Glutamatergic neuron (in vitro differentiated cells): ENCODE measurements around the gene TBX6. TPM values are rescaled to one million over a fixed set of nuclear protein-coding genes. Genes with fewer than 3 reads are reported as not detected.

ENCODE experiments used
- DNase-seq: peaks from one replicate; pipeline ENCODE4 v3.0.0; 2022
- H3K27ac Mint-ChIP-seq: one replicate; pipeline ENCODE4 v1.8.0; 2020; ENCODE audit warnings: mild to moderate bottlenecking, mixed read lengths, inconsistent platforms; ENCODE audit not compliant: unreplicated experiment
- H3K27me3 Mint-ChIP-seq: one replicate; pipeline ENCODE4 v1.8.0; 2020; ENCODE audit warnings: mild to moderate bottlenecking, moderate library complexity, mixed read lengths, inconsistent platforms; ENCODE audit not compliant: unreplicated experiment
- H3K36me3 Mint-ChIP-seq: one replicate; pipeline ENCODE4 v1.8.0; 2020; ENCODE audit warnings: mild to moderate bottlenecking, mixed read lengths, inconsistent platforms; ENCODE audit not compliant: unreplicated experiment
- H3K4me1 Mint-ChIP-seq: one replicate; pipeline ENCODE4 v1.8.0; 2020; ENCODE audit warnings: mild to moderate bottlenecking, low read depth, mixed read lengths, inconsistent platforms; ENCODE audit not compliant: unreplicated experiment
- H3K4me3 Mint-ChIP-seq: one replicate; pipeline ENCODE4 v1.8.0; 2020; ENCODE audit warnings: mild to moderate bottlenecking, mixed read lengths, inconsistent platforms; ENCODE audit not compliant: unreplicated experiment
- H3K9me3 Mint-ChIP-seq: one replicate; pipeline ENCODE4 v1.8.0; 2020; ENCODE audit warnings: mild to moderate bottlenecking, moderate library complexity, mixed read lengths, inconsistent platforms; ENCODE audit not compliant: unreplicated experiment
- total RNA-seq: library from RNA; stranded (reverse); fragmentation: NEBNext Ultra II Directional; extraction: Animal tissue kit (Norgen Biotek cat#: 25700); gene quantifications from one replicate; pipeline ENCODE4 v1.2.1, GENCODE V29; 2021; ENCODE audit not compliant: unreplicated experiment
- TF ChIP-seq, protein P1 (sequence below): fragments of 200-600 bp; sonication (generic); IDR thresholded peaks from one replicate; pipeline ENCODE4 v1.5.0; 2021; ENCODE audit not compliant: partially characterized antibody, unreplicated experiment

The TBX6 gene
- total RNA-seq, 1 donor from 2014 or later: 0.86 TPM

DNA sequence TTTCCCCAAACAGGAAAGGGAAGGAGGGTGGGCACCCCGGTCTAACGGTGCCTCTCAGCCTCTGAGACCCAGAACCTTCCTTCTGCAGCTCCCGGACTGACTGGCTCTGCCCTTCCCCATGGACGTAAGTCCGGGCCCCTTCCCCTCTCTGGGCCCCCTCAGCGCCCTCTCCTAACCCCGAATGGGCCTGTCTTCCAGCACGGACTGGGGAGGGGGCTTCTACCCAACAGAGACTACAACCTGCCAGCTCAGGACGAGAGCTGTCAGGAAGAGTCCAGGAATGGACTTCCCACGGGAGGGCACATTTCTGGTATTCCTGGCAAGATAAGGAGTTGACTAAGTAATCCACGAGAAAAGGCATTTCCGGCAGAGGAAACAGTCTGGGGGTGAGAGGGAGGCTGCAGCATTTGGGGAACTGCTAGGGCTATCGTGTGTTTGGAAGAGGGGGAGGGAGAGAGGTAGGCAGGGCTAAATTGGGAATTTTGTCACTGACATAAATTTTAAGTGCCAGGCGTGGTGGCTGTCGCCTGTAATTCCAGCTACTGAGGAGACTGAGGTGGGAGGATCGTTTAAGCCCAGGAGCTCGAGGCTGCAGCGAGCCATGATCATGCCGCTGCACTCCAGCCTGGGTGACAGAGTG lies 38.2 kb downstream of the TBX6 start:
- no peaks in the 10 kb centered on the region for H3K36me3 Mint-ChIP-seq
- peaks cover 12% of the 10 kb centered on the region for H3K27me3 Mint-ChIP-seq

DNA sequence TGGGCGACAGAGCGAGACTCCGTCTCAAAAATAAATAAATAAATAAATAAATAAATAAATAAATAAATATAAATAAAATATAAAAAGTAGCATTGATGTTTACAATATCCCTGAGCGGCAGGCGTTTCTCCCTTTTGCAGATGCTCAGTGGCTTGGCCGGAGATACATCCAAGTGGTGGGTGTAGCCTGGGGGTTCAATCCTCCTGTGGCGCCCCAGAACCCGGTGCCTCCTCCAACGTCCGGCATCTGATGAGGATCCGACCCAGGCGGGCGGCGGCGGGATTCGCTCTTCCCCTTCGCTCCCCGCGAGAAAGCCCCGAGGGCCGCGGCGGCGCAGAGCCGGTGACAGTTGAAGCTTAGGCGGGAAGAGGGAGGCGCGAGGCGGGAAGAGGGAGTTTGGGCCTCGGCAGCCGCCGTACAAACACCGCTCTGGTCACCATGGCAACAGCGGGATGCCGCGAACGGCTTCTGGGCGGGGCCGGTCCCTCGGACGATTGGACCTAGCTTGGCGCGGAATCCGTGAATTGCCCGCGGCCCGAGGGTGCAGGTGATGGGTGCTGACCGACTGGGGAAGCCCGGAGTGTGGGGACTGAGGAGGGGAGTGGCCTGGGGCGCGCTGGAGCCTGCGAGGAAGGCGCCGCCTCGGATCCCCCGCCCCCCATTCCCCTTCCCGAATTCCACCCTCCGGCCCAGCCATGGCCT lies 38.9 kb downstream of the TBX6 start:
- peak overlapping the region; percentile 84 for H3K4me3 Mint-ChIP-seq
- peaks cover 10% of the 10 kb centered on the region for H3K27me3 Mint-ChIP-seq
- H3K4me1 Mint-ChIP-seq: peaks cover 2% of the 10 kb centered on the region
- peak; percentile 95 for DNase-seq
- H3K36me3 Mint-ChIP-seq: no peaks in the 10 kb centered on the region
- TF ChIP-seq, protein P1, sequence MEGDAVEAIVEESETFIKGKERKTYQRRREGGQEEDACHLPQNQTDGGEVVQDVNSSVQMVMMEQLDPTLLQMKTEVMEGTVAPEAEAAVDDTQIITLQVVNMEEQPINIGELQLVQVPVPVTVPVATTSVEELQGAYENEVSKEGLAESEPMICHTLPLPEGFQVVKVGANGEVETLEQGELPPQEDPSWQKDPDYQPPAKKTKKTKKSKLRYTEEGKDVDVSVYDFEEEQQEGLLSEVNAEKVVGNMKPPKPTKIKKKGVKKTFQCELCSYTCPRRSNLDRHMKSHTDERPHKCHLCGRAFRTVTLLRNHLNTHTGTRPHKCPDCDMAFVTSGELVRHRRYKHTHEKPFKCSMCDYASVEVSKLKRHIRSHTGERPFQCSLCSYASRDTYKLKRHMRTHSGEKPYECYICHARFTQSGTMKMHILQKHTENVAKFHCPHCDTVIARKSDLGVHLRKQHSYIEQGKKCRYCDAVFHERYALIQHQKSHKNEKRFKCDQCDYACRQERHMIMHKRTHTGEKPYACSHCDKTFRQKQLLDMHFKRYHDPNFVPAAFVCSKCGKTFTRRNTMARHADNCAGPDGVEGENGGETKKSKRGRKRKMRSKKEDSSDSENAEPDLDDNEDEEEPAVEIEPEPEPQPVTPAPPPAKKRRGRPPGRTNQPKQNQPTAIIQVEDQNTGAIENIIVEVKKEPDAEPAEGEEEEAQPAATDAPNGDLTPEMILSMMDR: no peak
- H3K9me3 Mint-ChIP-seq: peaks cover 5% of the 10 kb centered on the region
- no peak overlapping the region for H3K27ac Mint-ChIP-seq

More for the DNA sequence above, 38.2 kb downstream of the TBX6 start:
- peak overlapping the region; percentile 79 for H3K4me3 Mint-ChIP-seq
- DNase-seq: no peak
- H3K9me3 Mint-ChIP-seq: peaks cover 5% of the 10 kb centered on the region
- TF ChIP-seq, protein P1: no peak
- H3K27ac Mint-ChIP-seq: no peak overlapping the region
- H3K4me1 Mint-ChIP-seq: peaks cover 2% of the 10 kb centered on the region

DNA sequence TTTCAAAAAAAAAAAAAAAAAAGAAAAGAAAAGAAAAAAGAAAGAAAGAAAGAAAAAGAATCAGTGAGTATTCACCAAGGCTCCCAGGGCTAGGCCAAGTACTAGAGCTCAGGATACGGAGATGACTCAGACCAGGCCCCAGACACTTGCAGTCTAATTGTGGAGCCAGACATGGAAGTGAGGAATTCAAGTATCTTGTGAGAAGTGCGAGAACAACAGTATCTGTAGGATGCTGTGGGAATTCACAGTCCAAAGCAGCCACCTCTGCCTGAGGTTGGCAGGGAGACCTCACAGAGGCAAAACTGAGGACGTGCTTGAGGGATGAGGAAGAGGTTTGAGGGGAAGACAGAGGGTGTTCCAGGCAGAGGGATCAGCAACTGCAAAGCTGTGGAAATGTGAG lies 40.2 kb downstream of the TBX6 start:
- H3K27ac Mint-ChIP-seq: peak overlapping the region; percentile 72
- DNase-seq: no peak
- H3K27me3 Mint-ChIP-seq: peaks cover 7% of the 10 kb centered on the region
- no peaks in the 10 kb centered on the region for H3K36me3 Mint-ChIP-seq
- H3K9me3 Mint-ChIP-seq: peaks cover 5% of the 10 kb centered on the region
- H3K4me1 Mint-ChIP-seq: peaks cover 2% of the 10 kb centered on the region
- peak overlapping the region; percentile 75 for H3K4me3 Mint-ChIP-seq
- TF ChIP-seq, protein P1: no peak

DNA sequence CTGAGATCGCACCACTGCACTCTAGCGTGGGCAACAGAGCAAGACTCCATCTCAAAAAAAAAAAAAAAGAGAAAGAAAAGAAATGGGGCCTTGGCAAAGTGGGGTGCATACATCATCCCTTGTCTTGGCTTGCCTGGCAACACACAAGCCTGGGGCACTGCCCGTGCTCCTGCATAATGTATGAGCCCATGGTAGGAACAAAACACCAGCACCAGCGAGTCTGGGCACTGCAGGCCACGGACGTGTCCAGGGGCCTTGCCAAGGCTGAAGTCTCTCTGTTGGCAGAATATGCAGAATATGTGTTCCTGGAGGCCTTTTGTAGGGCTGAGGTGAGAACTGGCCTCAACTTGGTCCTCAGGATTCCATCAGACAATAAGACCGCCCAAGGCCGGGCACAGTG lies 41.9 kb downstream of the TBX6 start:
- peaks cover 5% of the 10 kb centered on the region for H3K9me3 Mint-ChIP-seq
- no peak for DNase-seq
- no peak overlapping the region for H3K27ac Mint-ChIP-seq
- no peak overlapping the region for H3K4me3 Mint-ChIP-seq
- TF ChIP-seq, protein P1: no peak
- H3K27me3 Mint-ChIP-seq: peaks cover 7% of the 10 kb centered on the region
- no peaks in the 10 kb centered on the region for H3K36me3 Mint-ChIP-seq
- H3K4me1 Mint-ChIP-seq: peaks cover 4% of the 10 kb centered on the region

DNA sequence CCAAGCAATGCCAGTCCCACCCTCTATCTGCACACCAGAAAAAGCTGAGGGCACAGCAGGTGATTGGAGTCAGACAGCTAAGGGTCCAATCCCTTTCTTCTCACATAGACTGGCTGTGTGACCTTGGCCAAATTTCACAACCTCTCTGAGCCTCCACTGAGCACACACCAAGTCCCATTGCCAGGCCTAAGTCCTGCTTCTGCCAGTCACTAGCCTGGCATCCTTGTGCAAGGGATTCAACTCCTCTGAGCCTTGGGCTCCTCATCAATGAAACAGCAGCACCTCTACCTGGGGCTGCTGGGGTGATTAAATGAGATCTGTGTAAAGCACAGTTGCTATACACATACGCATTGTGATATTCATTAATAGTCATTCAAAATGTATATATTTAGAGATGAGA lies 45.1 kb downstream of the TBX6 start:
- peaks cover 5% of the 10 kb centered on the region for H3K9me3 Mint-ChIP-seq
- no peaks in the 10 kb centered on the region for H3K36me3 Mint-ChIP-seq
- no peak overlapping the region for H3K4me3 Mint-ChIP-seq

More for the DNA sequence above, 45.1 kb downstream of the TBX6 start:
- no peak for DNase-seq
- peaks cover 2% of the 10 kb centered on the region for H3K4me1 Mint-ChIP-seq
- H3K27me3 Mint-ChIP-seq: peaks cover 3% of the 10 kb centered on the region
- TF ChIP-seq, protein P1: no peak
- H3K27ac Mint-ChIP-seq: no peak overlapping the region
